ENCODE results near the gene LRRC2. TPM values are rescaled to one million over a fixed set of nuclear protein-coding genes. Genes with fewer than 3 reads are reported as not detected.

The LRRC2 gene
- total RNA-seq, 1 experiment from 2014 or later = 2.6 TPM

GRCh38 chr3:46613313-46614005 is 47.4 kb upstream of the LRRC2 start:
- H3K4me1 Mint-ChIP-seq = peaks cover 22 to 26% of the 10 kb centered on the region in 2 experiments
- Histone ChIP-seq H3K14ac (ENCODE audit: insufficient read depth, low read length) (peak overlapping the region; percentile 81; the same call in 1 of the 2 replicates), H3K79me2 (ENCODE audit: insufficient read depth, low read length) (no peaks in the 10 kb centered on the region)

More at GRCh38 chr3:46613313-46614005, 47.4 kb upstream of the LRRC2 start:
- Histone ChIP-seq H3K79me1 (ENCODE audit: insufficient read depth, low read depth, low read length, poor library complexity, severe bottlenecking) (no peaks in the 10 kb centered on the region), H2BK120ac (ENCODE audit: low read depth, low read length, poor library complexity, severe bottlenecking) (no peak overlapping the region), H3K27ac (ENCODE audit: insufficient read length, low read depth, low read length) (no peak overlapping the region), H4K20me1 (ENCODE audit: control insufficient read depth, insufficient read depth, insufficient read length) (no peaks in the 10 kb centered on the region), H3K27me3 (ENCODE audit: insufficient read depth, low read length) (no peaks in the 10 kb centered on the region; the same call in 1 of the 2 replicates), H3K23me2 (ENCODE audit: insufficient read length, low read depth, low read length, poor library complexity, severe bottlenecking) (peaks cover 4% of the 10 kb centered on the region), H4K5ac (ENCODE audit: insufficient read length, low read depth, low read length) (peak overlapping the region; percentile 27), H3K23ac (ENCODE audit: insufficient read length, low read depth, low read length) (no peak overlapping the region), H2BK5ac (ENCODE audit: insufficient read length, low read length) (no peak overlapping the region), H3K9me3 (ENCODE audit: control insufficient read depth, low read depth, low read length) (no peaks in the 10 kb centered on the region), H3K56ac (ENCODE audit: insufficient read length, low read depth, low read length) (no peak overlapping the region), H4K8ac (replicated peaks; ENCODE audit: insufficient read length, low read depth, low read length) (no peak overlapping the region), H3K18ac (ENCODE audit: insufficient read length, low read depth, low read length) (no peak overlapping the region), H2BK15ac (ENCODE audit: low read depth, low read length) (no peak overlapping the region), H2BK12ac (ENCODE audit: insufficient read length, low read depth, low read length) (no peak overlapping the region), H3T11ph (ENCODE audit: low read length) (no peak overlapping the region), H2AFZ (ENCODE audit: low read length) (no peak overlapping the region), H3K4me1 (ENCODE audit: insufficient read depth, low read length) (no peaks in the 10 kb centered on the region; the same call in 1 of the 2 replicates), H3K9ac (ENCODE audit: extremely low read depth, insufficient read length, low read length) (no peak overlapping the region), H2AK5ac (ENCODE audit: insufficient read length, low read length) (no peak overlapping the region), H2BK20ac (ENCODE audit: low read depth, low read length, poor library complexity, severe bottlenecking) (no peak overlapping the region), H4K91ac (ENCODE audit: insufficient read length, low read depth, low read length) (no peak overlapping the region), H3K4ac (ENCODE audit: low read depth, low read length) (no peak overlapping the region), H3K4me2 (ENCODE audit: insufficient read depth, insufficient read length, low read length) (no peak overlapping the region)
- DNase-seq = no peak
- H3K36me3 Mint-ChIP-seq (ENCODE audit: insufficient read depth in 1 of 3, low read depth in 3 of 3) = no peaks in the 10 kb centered on the region
- no peaks in the 10 kb centered on the region for H3K9me3 Mint-ChIP-seq
- no peak for TF ChIP-seq CTCF (conservative IDR thresholded peaks at IDR 0.05)
- peak overlapping the region in 2 of 3 experiments; percentile 4 to 91; a peak in 3 of 7 replicates for H3K27ac Mint-ChIP-seq
- no CpG with 5 or more reads among the region's 10 CpGs for WGBS (ENCODE audit: extremely low coverage, insufficient read length, low lambda C conversion rate)
- H3K4me3 Mint-ChIP-seq = no peak overlapping the region
- peaks cover 6% of the 10 kb centered on the region for H3K27me3 Mint-ChIP-seq (ENCODE audit: low read depth)
